HCT116 (cell line): ENCODE data around the gene USP48.

Source experiments
- CEBPB ChIP-seq: IDR thresholded peaks from 2 replicates; pipeline ENCODE4 v1.6.1; 2012; ENCODE audit warnings: low read depth
- EZH2 ChIP-seq: fragments of 200-600 bp; sonication (generic); IDR thresholded peaks from 2 replicates; pipeline ENCODE4 v1.6.1; 2017; ENCODE audit warnings: antibody characterized with exemption, mixed run types
- EZH2phosphoT487 ChIP-seq: fragments of 200-600 bp; IDR thresholded peaks from 2 replicates; pipeline ENCODE4 v1.6.1; 2018; ENCODE audit warnings: antibody characterized with exemption, borderline replicate concordance
- FOSL1 ChIP-seq: IDR thresholded peaks from 2 replicates; pipeline ENCODE4 v1.6.1; 2012; ENCODE audit warnings: low read depth
- JUND ChIP-seq: IDR thresholded peaks from 2 replicates; pipeline ENCODE4 v1.6.1; 2012
- MAX ChIP-seq: IDR thresholded peaks from 2 replicates; pipeline ENCODE4 v1.6.1; 2012
- POLR2A ChIP-seq: IDR thresholded peaks from 2 replicates; pipeline ENCODE4 v1.7.0; 2011; ENCODE audit warnings: borderline replicate concordance; ENCODE audit not compliant: insufficient read depth, insufficient read length; ENCODE audit errors: extremely low read depth
- POLR2AphosphoS5 ChIP-seq: IDR thresholded peaks from 2 replicates; pipeline ENCODE4 v1.6.1; 2011; ENCODE audit warnings: mild to moderate bottlenecking, low read depth, low read length, moderate library complexity
- RAD21 ChIP-seq: IDR thresholded peaks from 2 replicates; pipeline ENCODE4 v1.6.1; 2012; ENCODE audit warnings: low read depth, mild to moderate bottlenecking
- SIN3A ChIP-seq: IDR thresholded peaks from 2 replicates; pipeline ENCODE4 v1.6.1; 2012; ENCODE audit warnings: low read depth
- TCF7L2 ChIP-seq: IDR thresholded peaks from 2 replicates; pipeline ENCODE4 v1.7.0; 2011; ENCODE audit warnings: borderline replicate concordance, inconsistent platforms; ENCODE audit not compliant: insufficient read depth, insufficient read length; ENCODE audit errors: extremely low read depth
- ZBTB33 ChIP-seq: IDR thresholded peaks from 2 replicates; pipeline ENCODE4 v1.6.1; 2011; ENCODE audit warnings: mild to moderate bottlenecking, low read length, moderate library complexity; ENCODE audit not compliant: insufficient replicate concordance; ENCODE audit errors: extremely low read depth
- ZFX ChIP-seq: fragments of 450-650 bp; IDR thresholded peaks from 2 replicates; pipeline ENCODE4 v1.6.1; 2017
- TF ChIP-seq, protein P1 (sequence below), 3 experiments: fragments of 200-600 bp in 1 of 3; sonication (generic) in 1 of 3; IDR thresholded peaks in 2 of 3; conservative IDR thresholded peaks in 1 of 3; 2 replicates each; pipeline ENCODE4 v1.5.1; 2012 to 2017; ENCODE audit warnings: low read depth in 2 of 3, low read length in 2 of 3, antibody characterized with exemption in 1 of 3, borderline replicate concordance in 1 of 3, control low read depth in 1 of 3, mild to moderate bottlenecking in 1 of 3, mixed read lengths in 1 of 3, mixed run types in 1 of 3, moderate library complexity in 1 of 3; ENCODE audit not compliant: insufficient read depth in 1 of 3

DNA sequence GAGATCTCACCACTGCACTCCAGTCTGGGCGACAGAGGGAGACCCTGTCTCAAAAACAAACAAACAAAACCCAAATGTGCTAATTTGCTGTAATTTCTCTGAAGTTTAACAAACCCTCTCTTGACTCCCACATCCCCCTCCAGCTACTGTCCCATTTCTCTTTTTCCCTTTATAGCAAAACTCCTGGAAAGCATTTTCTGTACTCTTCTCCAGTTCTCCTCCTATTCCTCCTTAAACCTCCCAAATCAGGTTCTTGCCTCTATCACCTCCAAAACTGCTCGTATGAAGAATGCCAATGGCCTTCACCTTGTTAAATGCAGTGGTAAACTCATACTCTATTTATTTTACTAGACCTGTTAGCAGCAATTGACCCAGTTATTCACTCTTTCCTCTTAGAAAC, 3.7 kb upstream of the USP48 start:
- TF ChIP-seq, protein P1, sequence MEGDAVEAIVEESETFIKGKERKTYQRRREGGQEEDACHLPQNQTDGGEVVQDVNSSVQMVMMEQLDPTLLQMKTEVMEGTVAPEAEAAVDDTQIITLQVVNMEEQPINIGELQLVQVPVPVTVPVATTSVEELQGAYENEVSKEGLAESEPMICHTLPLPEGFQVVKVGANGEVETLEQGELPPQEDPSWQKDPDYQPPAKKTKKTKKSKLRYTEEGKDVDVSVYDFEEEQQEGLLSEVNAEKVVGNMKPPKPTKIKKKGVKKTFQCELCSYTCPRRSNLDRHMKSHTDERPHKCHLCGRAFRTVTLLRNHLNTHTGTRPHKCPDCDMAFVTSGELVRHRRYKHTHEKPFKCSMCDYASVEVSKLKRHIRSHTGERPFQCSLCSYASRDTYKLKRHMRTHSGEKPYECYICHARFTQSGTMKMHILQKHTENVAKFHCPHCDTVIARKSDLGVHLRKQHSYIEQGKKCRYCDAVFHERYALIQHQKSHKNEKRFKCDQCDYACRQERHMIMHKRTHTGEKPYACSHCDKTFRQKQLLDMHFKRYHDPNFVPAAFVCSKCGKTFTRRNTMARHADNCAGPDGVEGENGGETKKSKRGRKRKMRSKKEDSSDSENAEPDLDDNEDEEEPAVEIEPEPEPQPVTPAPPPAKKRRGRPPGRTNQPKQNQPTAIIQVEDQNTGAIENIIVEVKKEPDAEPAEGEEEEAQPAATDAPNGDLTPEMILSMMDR (IDR thresholded peaks at IDR 0.05 in 2 of 3, conservative IDR thresholded peaks at IDR 0.05 in 1 of 3; ENCODE audit: borderline replicate concordance in 1 of 3, insufficient read depth in 1 of 3, low read depth in 2 of 3, low read length in 2 of 3) = no peak
- no peak for TF ChIP-seq EZH2
- TF ChIP-seq RAD21 = no peak
- TF ChIP-seq POLR2A = no peak
- TF ChIP-seq FOSL1 = no peak
- no peak for TF ChIP-seq MAX
- no peak for TF ChIP-seq TCF7L2
- no peak for TF ChIP-seq SIN3A
- no peak for TF ChIP-seq EZH2phosphoT487
- no peak for TF ChIP-seq JUND
- no peak for TF ChIP-seq POLR2AphosphoS5
- TF ChIP-seq CEBPB = no peak
- TF ChIP-seq ZFX = no peak
- TF ChIP-seq ZBTB33 = no peak
